GM23248 (cell line): Measurements from ENCODE around the gene TSPYL2.

Experiments used
- EZH2 ChIP-seq: fragments of 200-600 bp; sonication (generic); IDR thresholded peaks from 2 replicates; pipeline ENCODE4 v1.6.1; 2018; ENCODE audit warnings: antibody characterized with exemption, mild to moderate bottlenecking; ENCODE audit not compliant: insufficient read depth, poor library complexity, severe bottlenecking
- EZH2phosphoT487 ChIP-seq: fragments of 200-600 bp; sonication (generic); IDR thresholded peaks from 2 replicates; pipeline ENCODE4 v1.6.1; 2018; ENCODE audit warnings: antibody characterized with exemption, moderate library complexity, mild to moderate bottlenecking, low read depth; ENCODE audit not compliant: insufficient read depth

DNA sequence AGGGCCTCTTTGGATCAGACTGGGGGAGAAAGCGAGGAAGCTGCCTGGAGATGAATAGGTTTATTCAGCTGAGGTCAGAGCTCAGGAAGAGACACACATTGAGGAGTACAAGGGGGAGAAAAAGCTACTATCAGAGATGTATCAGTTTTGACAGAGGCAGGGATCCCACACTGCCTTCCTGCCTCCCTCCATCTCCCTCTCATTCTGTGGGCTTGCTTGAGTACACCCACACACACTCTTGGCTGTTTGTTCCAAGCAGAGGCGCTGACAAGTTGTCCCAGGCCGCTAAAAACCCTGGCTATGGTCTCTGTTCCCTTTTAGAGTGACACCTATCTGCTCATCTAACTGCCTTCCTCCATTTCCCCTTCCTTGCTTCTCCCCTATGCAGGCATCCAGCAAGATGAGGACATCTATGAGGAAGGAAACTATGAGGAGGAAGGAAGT, 5.2 kb downstream of the TSPYL2 start:
- TF ChIP-seq EZH2phosphoT487 (no peak), EZH2 (no peak)
